Mucosa of rectum (tissue), 2 donors: ENCODE results near the gene COA8.

Source experiments
- H3K27ac ChIP-seq, 2 donors: one replicate each; pipeline ENCODE4 v1.7.0; 2013; ENCODE audit warnings: inconsistent platforms in 2 of 2, low read depth in 2 of 2, low read length in 2 of 2
- H3K27me3 ChIP-seq, 2 donors: one replicate each; pipeline ENCODE4 v1.7.0; 2013; ENCODE audit warnings: low read length in 2 of 2; ENCODE audit not compliant: control insufficient read depth in 2 of 2, insufficient read depth in 2 of 2
- H3K36me3 ChIP-seq, 2 donors: one replicate each; pipeline ENCODE4 v1.7.0; 2013; ENCODE audit warnings: low read length in 2 of 2; ENCODE audit not compliant: control insufficient read depth in 2 of 2, insufficient read depth in 2 of 2
- H3K4me1 ChIP-seq, 2 donors: one replicate each; pipeline ENCODE4 v1.7.0; 2013; ENCODE audit warnings: low read length in 2 of 2, mild to moderate bottlenecking in 1 of 2; ENCODE audit not compliant: control insufficient read depth in 2 of 2, insufficient read depth in 2 of 2
- H3K4me3 ChIP-seq, 2 donors: one replicate each; pipeline ENCODE4 v1.7.0; 2013; ENCODE audit warnings: low read length in 2 of 2
- H3K9ac ChIP-seq, 2 donors: one replicate each; pipeline ENCODE4 v1.7.0; 2013; ENCODE audit warnings: low read length in 2 of 2, low read depth in 1 of 2, mild to moderate bottlenecking in 1 of 2
- H3K9me3 ChIP-seq, 2 donors: one replicate each; pipeline ENCODE4 v1.7.0; 2013; ENCODE audit warnings: low read length in 2 of 2; ENCODE audit not compliant: control insufficient read depth in 2 of 2
- donor health status: healthy.
- donor health status: Normal muscosa, but diverticular disease.

Gene COA8

DNA sequence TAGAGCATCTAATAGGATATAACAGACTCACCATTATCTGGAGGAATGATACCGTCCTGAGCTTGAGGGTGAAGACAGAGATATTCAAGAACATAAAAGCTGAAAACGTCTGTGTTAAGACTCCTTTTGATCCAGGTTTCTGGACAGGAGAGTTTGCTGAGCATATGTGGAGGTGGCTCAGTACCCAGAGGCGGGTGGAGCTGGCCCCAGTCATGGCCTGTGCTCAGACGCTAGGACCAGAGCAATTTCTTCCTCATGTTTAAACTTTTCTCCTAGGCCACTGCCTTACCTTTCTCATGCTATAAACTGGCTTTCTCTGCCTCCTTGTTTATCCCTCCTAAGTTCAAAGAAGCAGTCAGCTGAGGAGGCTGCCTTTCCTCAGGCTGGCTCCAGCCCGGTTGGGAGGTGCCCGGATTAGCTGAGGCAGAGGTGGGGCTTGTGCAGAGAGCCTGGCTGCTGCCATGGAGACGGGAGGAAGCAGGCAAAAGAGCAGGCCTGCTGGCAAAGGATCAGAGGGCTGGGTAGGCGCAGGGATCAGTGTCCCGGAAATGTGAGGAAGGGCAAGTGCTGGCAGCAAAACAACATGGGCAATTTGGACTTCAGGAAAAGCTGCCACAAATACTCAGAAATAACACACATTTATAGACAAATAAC is 13.7 kb downstream of the COA8 start:
- Histone ChIP-seq H3K36me3 (peaks cover 21 to 28% of the 10 kb centered on the region in 2 donors), H3K4me1 (peaks cover 13% of the 10 kb centered on the region in 2 donors), H3K9ac (peak overlapping the region; percentile 16 to 43), H3K4me3 (peak overlapping the region in 1 of 2 donors; percentile 33), H3K9me3 (no peaks in the 10 kb centered on the region), H3K27ac (peak overlapping the region; percentile 83 to 87), H3K27me3 (no peaks in the 10 kb centered on the region)

DNA sequence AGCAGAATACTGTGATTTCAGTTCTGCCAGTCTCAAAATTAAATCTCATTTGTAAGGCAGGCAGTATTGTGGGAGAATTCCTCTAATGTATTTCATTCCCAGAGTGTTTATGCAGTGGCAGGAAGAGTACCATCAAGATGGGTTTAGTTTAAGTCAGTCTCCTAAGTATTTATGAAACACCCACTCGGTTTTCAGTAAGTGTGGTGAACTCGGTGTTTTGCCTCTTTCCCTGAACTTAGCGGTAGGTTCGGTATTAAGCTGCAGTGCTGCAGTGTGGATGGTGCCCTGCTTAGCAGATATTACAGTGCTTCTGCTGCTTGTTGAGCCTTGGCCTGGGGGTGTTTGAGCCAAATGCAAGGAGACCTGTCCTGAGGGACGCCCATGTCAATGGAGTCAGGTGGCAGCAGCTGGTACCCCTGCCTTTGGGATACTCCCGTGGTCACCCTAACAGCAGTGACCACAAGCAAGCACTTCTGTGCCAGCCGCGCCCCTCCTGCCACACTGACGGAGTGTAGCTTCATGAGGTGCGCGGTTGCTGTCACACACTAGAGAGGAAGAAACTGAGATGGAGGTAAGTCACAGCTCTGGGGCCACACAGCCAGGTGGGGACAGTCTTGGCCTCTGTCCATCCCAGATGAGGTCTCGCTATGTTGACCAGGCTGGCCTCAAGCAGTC is 15.8 kb downstream of the COA8 start:
- peaks cover 18 to 23% of the 10 kb centered on the region in 2 donors for H3K4me1 ChIP-seq
- no peak overlapping the region for H3K9ac ChIP-seq
- peaks cover 26 to 31% of the 10 kb centered on the region in 2 donors for H3K36me3 ChIP-seq
- no peak overlapping the region for H3K4me3 ChIP-seq
- no peaks in the 10 kb centered on the region for H3K27me3 ChIP-seq
- no peaks in the 10 kb centered on the region for H3K9me3 ChIP-seq
- no peak overlapping the region for H3K27ac ChIP-seq

DNA sequence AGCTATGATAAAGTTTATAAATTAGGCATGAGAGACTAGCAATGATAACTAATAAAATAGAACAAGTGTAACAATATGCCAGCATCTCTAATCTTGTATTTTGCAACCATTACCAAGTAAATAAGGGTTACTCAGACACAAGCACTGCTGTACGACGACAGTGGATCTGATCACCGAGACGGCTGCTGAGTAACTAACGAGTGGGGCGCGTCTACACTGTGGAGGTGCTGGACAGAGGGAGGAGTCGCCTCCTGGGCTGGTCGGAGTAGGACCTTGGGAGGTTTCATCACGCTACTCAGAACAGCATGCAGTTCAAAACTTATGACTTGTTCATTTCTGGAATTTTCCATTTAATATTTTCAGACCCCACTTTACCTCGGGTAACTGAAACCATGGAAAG is 18.4 kb downstream of the COA8 start:
- no peaks in the 10 kb centered on the region for H3K9me3 ChIP-seq
- H3K9ac ChIP-seq: no peak overlapping the region
- H3K4me3 ChIP-seq: no peak overlapping the region
- no peak overlapping the region for H3K27ac ChIP-seq
- peaks cover 14 to 18% of the 10 kb centered on the region in 2 donors for H3K36me3 ChIP-seq
- peaks cover 15 to 23% of the 10 kb centered on the region in 2 donors for H3K4me1 ChIP-seq
- H3K27me3 ChIP-seq: no peaks in the 10 kb centered on the region

DNA sequence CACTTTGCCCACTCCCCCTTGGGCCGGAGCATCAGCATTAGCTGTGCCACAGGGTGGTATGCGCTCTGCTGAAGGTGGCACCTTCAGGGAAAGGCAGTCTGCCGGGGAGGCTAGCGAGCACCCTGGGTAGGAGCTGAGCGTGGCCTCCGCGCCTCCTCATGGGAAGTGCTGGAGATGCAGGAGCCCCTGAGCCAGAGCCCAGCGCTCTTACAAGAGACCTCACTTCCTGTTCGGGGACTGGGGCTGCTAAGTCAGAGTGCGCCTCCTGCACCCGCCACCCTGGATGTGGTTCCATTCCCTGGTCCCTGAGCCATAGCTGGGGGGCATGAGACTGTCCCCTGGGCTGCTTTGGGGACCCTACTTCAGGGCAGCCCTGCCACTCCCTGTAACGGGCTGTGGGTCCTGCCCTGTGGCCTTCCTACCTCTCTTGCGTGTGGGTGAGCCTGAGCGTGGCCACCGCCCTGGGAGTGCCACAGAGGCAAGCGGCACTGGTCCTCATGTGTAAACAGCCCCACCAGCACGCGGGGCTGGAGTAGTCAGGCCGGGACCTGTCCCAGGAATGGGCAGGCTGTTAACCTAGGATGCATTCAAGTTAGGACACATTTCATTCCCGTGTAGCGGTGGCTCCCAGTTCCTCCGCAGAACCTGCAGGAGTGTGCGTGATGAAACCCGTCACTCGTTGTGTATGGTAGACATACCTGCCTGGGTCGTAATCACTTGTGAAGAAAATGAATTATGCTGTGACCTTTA is 19.4 kb downstream of the COA8 start:
- H3K36me3 ChIP-seq: peaks cover 14 to 18% of the 10 kb centered on the region in 2 donors
- peaks cover 12 to 15% of the 10 kb centered on the region in 2 donors for H3K4me1 ChIP-seq
- no peak overlapping the region for H3K4me3 ChIP-seq
- no peaks in the 10 kb centered on the region for H3K27me3 ChIP-seq
- no peak overlapping the region for H3K9ac ChIP-seq
- H3K27ac ChIP-seq: peak overlapping the region in 1 of 2 donors; percentile 34
- no peaks in the 10 kb centered on the region for H3K9me3 ChIP-seq

DNA sequence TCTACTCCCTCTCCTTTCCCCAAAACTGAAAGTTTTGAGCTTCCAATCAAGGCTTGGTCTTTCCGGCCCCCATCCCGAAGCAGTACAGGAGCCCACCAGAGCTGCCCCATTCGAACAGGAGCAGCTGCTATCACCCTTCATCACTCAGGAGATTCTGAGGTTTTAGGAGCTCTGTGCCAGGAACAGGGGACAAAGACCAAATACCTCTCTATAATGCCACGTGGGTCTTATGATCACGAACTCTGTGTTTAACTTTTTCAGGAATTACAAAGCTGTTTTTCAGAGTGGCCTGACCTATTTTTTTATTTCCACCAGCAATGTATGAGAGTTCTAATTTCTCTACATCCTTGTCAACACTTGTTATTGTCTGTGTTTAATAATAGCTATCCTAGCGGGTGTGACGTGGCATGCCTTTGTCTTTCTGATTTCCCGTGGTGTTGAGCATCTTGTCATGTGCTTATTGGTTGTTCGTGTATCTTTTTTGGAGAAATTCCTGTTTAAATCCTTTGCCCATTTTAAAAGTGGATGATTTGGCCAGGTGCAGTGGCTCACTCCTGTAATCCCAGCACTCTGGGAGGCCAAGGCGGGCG is 21.7 kb downstream of the COA8 start:
- Histone ChIP-seq H3K4me1 (peaks cover 8 to 12% of the 10 kb centered on the region in 2 donors), H3K4me3 (no peak overlapping the region), H3K9ac (no peak overlapping the region), H3K27me3 (no peaks in the 10 kb centered on the region), H3K36me3 (peaks cover 9 to 12% of the 10 kb centered on the region in 2 donors), H3K9me3 (no peaks in the 10 kb centered on the region), H3K27ac (no peak overlapping the region)

DNA sequence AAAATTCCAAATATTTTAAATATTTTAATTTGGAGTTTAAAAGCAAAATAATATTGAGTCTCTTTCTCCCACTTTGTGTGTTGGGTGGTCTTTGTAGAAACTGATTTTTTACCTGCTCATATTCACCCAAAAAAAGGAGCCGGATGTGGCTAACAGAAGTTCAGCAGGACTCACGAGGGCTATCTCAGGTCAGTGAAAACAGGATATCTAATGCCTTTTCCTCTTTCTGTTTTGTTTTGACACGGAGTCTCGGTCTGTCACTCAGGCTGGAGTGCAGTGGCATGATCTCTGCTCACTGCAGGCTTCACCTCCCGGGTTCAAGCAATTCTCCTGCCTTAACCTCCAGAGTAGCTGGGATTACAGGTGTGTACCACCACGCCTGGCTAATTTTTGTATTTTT is 30.8 kb downstream of the COA8 start:
- peaks cover 0 to 6% of the 10 kb centered on the region in 2 donors for H3K4me1 ChIP-seq
- H3K9me3 ChIP-seq: no peaks in the 10 kb centered on the region
- no peak overlapping the region for H3K4me3 ChIP-seq
- no peak overlapping the region for H3K9ac ChIP-seq
- H3K27me3 ChIP-seq: no peaks in the 10 kb centered on the region
- no peak overlapping the region for H3K27ac ChIP-seq
- H3K36me3 ChIP-seq: peaks cover 0 to 11% of the 10 kb centered on the region in 2 donors

DNA sequence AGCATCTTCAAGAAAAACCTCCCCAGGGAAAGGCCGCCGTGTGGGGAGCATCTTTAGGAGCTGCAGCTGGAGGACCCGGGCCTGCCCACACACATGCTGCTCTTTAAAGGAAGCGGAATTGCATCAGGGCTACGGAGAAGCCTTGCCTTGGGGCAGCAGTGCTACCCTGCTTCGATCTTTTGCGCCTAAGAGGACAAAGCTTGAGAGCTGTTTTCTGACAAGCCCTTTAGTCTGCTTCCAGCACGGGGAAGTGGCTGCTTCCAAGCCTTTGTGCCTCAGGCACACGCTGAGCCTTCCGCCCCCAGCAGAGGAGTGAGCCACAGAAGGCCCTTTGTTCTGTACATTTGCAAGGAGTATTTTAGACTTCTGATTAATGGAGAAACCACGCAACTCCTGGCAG is 31.5 kb downstream of the COA8 start:
- Histone ChIP-seq H3K4me3 (no peak overlapping the region), H3K9ac (peak overlapping the region in 1 of 2 donors; percentile 14), H3K36me3 (peaks cover 0 to 11% of the 10 kb centered on the region in 2 donors), H3K27me3 (no peaks in the 10 kb centered on the region), H3K9me3 (no peaks in the 10 kb centered on the region), H3K27ac (peak overlapping the region in 1 of 2 donors; percentile 9), H3K4me1 (peaks cover 0 to 6% of the 10 kb centered on the region in 2 donors)

DNA sequence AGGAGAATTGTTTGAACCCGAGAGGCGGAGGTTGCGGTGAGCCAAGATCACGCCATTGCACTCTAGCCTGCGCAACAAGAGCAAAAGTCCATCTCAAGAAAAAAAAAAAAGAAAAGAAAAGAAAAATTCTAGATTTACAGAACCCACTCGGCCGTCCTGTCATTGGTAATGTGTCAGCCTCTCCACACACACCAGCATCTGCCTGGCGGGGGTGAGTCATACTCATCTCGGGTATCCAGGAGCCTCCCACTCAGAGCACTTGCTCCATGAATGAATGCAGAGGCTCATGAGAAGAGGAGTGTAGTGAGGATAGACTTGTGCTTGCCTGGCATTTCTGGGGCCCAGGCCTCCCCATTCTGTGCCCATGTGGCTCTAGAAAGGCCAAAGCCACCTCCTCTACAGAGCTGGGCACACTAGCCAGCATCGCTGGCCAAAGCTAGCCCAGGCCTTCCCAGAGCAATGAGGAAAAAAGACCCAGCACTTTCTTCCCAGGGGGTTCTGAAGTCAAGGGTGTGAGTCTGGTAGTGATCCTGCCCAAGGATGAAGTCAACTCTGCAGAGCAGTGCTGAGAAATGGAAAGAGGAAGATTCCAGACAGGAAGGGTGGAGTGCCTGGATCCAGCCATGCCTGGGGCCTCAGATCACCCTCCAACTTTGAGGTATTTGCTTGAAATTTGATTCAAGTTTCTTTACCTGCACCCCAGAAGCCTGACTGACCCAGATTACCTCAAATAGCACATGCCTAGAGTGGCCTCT is 35.0 kb downstream of the COA8 start:
- H3K9ac ChIP-seq: no peak overlapping the region

DNA sequence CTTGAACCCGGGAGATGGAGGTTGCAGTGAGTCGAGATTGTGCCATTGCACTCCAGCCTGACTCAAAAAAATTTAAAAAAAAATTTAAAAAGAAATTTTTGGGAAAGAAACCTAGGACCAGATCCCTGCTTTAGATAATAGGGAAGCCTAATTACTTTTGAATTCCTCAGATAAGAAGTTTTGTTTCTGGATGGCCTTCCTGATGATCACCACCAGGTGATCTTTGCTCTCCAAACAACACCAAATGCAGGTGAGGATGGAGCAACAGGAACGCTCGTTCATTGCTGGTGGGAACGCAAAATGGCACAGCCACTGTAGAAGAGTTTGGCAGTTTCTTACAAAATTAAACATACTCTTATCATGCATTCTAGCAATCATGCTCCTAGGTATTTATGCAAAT is 37.7 kb downstream of the COA8 start:
- peaks cover 0 to under 1% of the 10 kb centered on the region in 2 donors for H3K4me1 ChIP-seq

More for the DNA sequence above, 35.0 kb downstream of the COA8 start:
- Histone ChIP-seq H3K4me3 (no peak overlapping the region), H3K36me3 (no peaks in the 10 kb centered on the region), H3K4me1 (peaks cover 0 to 6% of the 10 kb centered on the region in 2 donors), H3K9me3 (no peaks in the 10 kb centered on the region), H3K27me3 (no peaks in the 10 kb centered on the region), H3K27ac (no peak overlapping the region)

More for the DNA sequence above, 37.7 kb downstream of the COA8 start:
- Histone ChIP-seq H3K4me3 (no peak overlapping the region), H3K27me3 (no peaks in the 10 kb centered on the region), H3K36me3 (no peaks in the 10 kb centered on the region), H3K9me3 (no peaks in the 10 kb centered on the region), H3K27ac (no peak overlapping the region), H3K9ac (no peak overlapping the region)
